Stimulated activated CD4-positive, alpha-beta T cell treated with anti-CD3 and anti-CD28 coated beads, Interleukin-4, amount 100 ng/mL, for 1 hour (primary cell): ENCODE measurements around the gene IPO5.
"Not testable (repeated sequence)": the region's sequence is repeated elsewhere in the genome, so short reads cannot be mapped to it uniquely, and the experiment has no call there.

Experiments used
- DNase-seq: peaks from one replicate; pipeline ENCODE4 v3.0.0-alpha.2; 2020

Gene IPO5

GRCh38 chr13:98019186-98019585, 65.7 kb downstream of the IPO5 start:
- DNase-seq: no peak

- no peak for DNase-seq
Observed at GRCh38 chr13:98020271-98020670, 66.8 kb downstream of the IPO5 start.

- no peak for DNase-seq
Observed at GRCh38 chr13:98022210-98022609, 68.7 kb downstream of the IPO5 start.

- no peak for DNase-seq
Observed at GRCh38 chr13:98025480-98026025, 72.1 kb downstream of the IPO5 start.

- DNase-seq: no peak
Observed at GRCh38 chr13:98026457-98026857, 73.0 kb downstream of the IPO5 start.

- no peak for DNase-seq
Observed at GRCh38 chr13:98032168-98032567, 78.7 kb downstream of the IPO5 start.

- DNase-seq: no peak
Observed at GRCh38 chr13:98033277-98034247, 80.1 kb downstream of the IPO5 start.

GRCh38 chr13:98035373-98035772, 81.9 kb downstream of the IPO5 start:
- no peak for DNase-seq

GRCh38 chr13:98036564-98037302, 83.3 kb downstream of the IPO5 start:
- not testable (repeated sequence) for DNase-seq

- DNase-seq: no peak
Observed at GRCh38 chr13:98039261-98039660, 85.8 kb downstream of the IPO5 start.

GRCh38 chr13:98039964-98040363, 86.5 kb downstream of the IPO5 start:
- DNase-seq: no peak

GRCh38 chr13:98041081-98041820, 87.8 kb downstream of the IPO5 start:
- no peak for DNase-seq

- no peak for DNase-seq
Observed at GRCh38 chr13:98044301-98044700, 90.8 kb downstream of the IPO5 start.

- not testable (repeated sequence) for DNase-seq
Observed at GRCh38 chr13:98047785-98048184, 94.3 kb downstream of the IPO5 start.

- DNase-seq: no peak
Observed at GRCh38 chr13:98048265-98048664, 94.8 kb downstream of the IPO5 start.

GRCh38 chr13:98050041-98050466, 96.6 kb downstream of the IPO5 start:
- DNase-seq: no peak

- no peak for DNase-seq
Observed at GRCh38 chr13:98052412-98052811, 98.9 kb downstream of the IPO5 start.

GRCh38 chr13:98054301-98054700, 100.8 kb downstream of the IPO5 start:
- DNase-seq: no peak

GRCh38 chr13:98055623-98056022, 102.1 kb downstream of the IPO5 start:
- DNase-seq: no peak

- no peak for DNase-seq
Observed at GRCh38 chr13:98056839-98057410, 103.5 kb downstream of the IPO5 start.

- no peak for DNase-seq
Observed at GRCh38 chr13:98059276-98059675, 105.8 kb downstream of the IPO5 start.

- no peak for DNase-seq
Observed at GRCh38 chr13:98060282-98060681, 106.8 kb downstream of the IPO5 start.

GRCh38 chr13:98065468-98065867, 112.0 kb downstream of the IPO5 start:
- no peak for DNase-seq
